HCT116 (cell line): ENCODE data around the gene NR2C2. TPM values are rescaled to one million over a fixed set of nuclear protein-coding genes. Genes with fewer than 3 reads are reported as not detected.
A peak's percentile ranks its signal among the peaks of the same experiment; 100 is the strongest.

ENCODE experiments used
- ATAC-seq: fragments of 200-7000 bp; cut with Tn5 transposase; 2 replicates; pipeline ENCODE4 v1.9.1; 2020; ENCODE audit warnings: mild to moderate bottlenecking, moderate library complexity
- BruUV-seq: library from RNA; stranded (reverse); fragments of 400-500 nt; replicated peaks from 2 replicates; lab custom pipeline; 2021; lab: Mats Ljungman, UMichigan
- CTCF ChIA-PET: fragments of 300-600 bp; sonication (Branson Sonifier 250); formaldehyde crosslinking; loops from one replicate; lab custom pipeline; 2021; ENCODE audit warnings: antibody characterized with exemption; lab: Charles Lee
- POLR2A ChIA-PET: fragments of 300-600, 350-600 bp; sonication (Branson Sonifier 250); formaldehyde crosslinking; loops from one replicate; lab custom pipeline; 2021; ENCODE audit warnings: antibody characterized with exemption; lab: Charles Lee
- RAD21 ChIA-PET, 2 experiments: fragments of 300-600 bp; sonication (Branson Sonifier 250); formaldehyde crosslinking; loops; one replicate each; lab custom pipeline; 2023; ENCODE audit warnings: low total read pairs in 2 of 2; ENCODE audit not compliant: uncharacterized antibody in 2 of 2, unreplicated experiment in 2 of 2, low non-redundant PET in 1 of 2; lab: Charles Lee
- DNase-seq: peaks from one replicate; pipeline ENCODE4 v3.0.0-alpha.2; 2010; ENCODE audit warnings: low read depth, low spot score
- H2AFZ ChIP-seq: fragments of 200-600 bp; shearing (Covaris generic), sonication (generic); 2 replicates; pipeline ENCODE4 v1.6.1; 2017; ENCODE audit warnings: low read depth, mixed run types, mixed read lengths, antibody characterized with exemption, low read length; ENCODE audit not compliant: poor library complexity, severe bottlenecking
- H3K27ac ChIP-seq: 2 replicates; pipeline ENCODE4 v1.5.1; 2012; ENCODE audit warnings: low read depth, low read length
- H3K27me3 ChIP-seq: fragments of 200-600 bp; sonication (generic); 2 replicates; pipeline ENCODE4 v1.6.1; 2016; ENCODE audit warnings: mixed run types, low read length, mixed read lengths; ENCODE audit not compliant: insufficient read depth
- H3K36me3 ChIP-seq, 2 experiments: fragments of 200-500 bp in 1 of 2; fragments of 200-600 bp in 1 of 2; sonication (Bioruptor generic) in 1 of 2; sonication (generic) in 1 of 2; 2 replicates each; pipeline versions ENCODE4 v1.5.1 to v1.6.1; 2014 to 2016; ENCODE audit warnings: low read length in 2 of 2, inconsistent platforms in 1 of 2, mixed read lengths in 1 of 2, mixed run types in 1 of 2; ENCODE audit not compliant: insufficient read depth in 2 of 2, control insufficient read depth in 1 of 2
- H3K4me1 ChIP-seq, 2 experiments: fragments of 200-600 bp in 1 of 2; sonication (generic) in 1 of 2; 2 replicates each; pipeline versions ENCODE4 v1.5.1 to v1.6.1; 2012 to 2017; ENCODE audit warnings: low read length in 2 of 2, inconsistent platforms in 1 of 2, mild to moderate bottlenecking in 1 of 2, mixed read lengths in 1 of 2, mixed run types in 1 of 2, moderate library complexity in 1 of 2; ENCODE audit not compliant: insufficient read depth in 2 of 2, control insufficient read depth in 1 of 2
- H3K4me2 ChIP-seq: fragments of 200-600 bp; sonication (generic); 2 replicates; pipeline ENCODE4 v1.6.1; 2017; ENCODE audit warnings: mixed run types, low read length, mixed read lengths
- H3K4me3 ChIP-seq, 2 experiments: fragments of 200-600 bp in 1 of 2; sonication (generic) in 1 of 2; replicated peaks in 1 of 2; 2 replicates each; pipeline ENCODE4 v1.5.1; 2011 to 2016; ENCODE audit warnings: low read length in 2 of 2, control low read depth in 1 of 2, low read depth in 1 of 2, mild to moderate bottlenecking in 1 of 2, mixed read lengths in 1 of 2, mixed run types in 1 of 2
- H3K79me2 ChIP-seq: fragments of 200-600 bp; sonication (generic); 2 replicates; pipeline ENCODE4 v1.6.1; 2017; ENCODE audit warnings: mild to moderate bottlenecking, mixed run types, low read length, moderate library complexity, mixed read lengths; ENCODE audit not compliant: insufficient read depth
- H3K9ac ChIP-seq: fragments of 200-600 bp; sonication (generic); 2 replicates; pipeline ENCODE4 v1.6.1; 2016; ENCODE audit warnings: low read length, mixed read lengths
- H3K9me2 ChIP-seq: fragments of 200-600 bp; sonication (generic), shearing (Covaris generic); 2 replicates; pipeline ENCODE4 v1.6.1; 2017; ENCODE audit warnings: mixed run types, mild to moderate bottlenecking, moderate library complexity; ENCODE audit not compliant: insufficient read depth
- H3K9me3 ChIP-seq, 2 experiments: fragments of 200-500 bp in 1 of 2; fragments of 200-600 bp in 1 of 2; sonication (Bioruptor generic) in 1 of 2; sonication (generic) in 1 of 2; 2 replicates each; pipeline ENCODE4 v1.6.1; 2014 to 2017; ENCODE audit warnings: low read length in 2 of 2, mixed read lengths in 2 of 2, inconsistent platforms in 1 of 2, low read depth in 1 of 2, mild to moderate bottlenecking in 1 of 2, mixed run types in 1 of 2, moderate library complexity in 1 of 2; ENCODE audit not compliant: control insufficient read depth in 1 of 2, insufficient read depth in 1 of 2
- H4K20me1 ChIP-seq: fragments of 200-600 bp; sonication (generic), shearing (Covaris generic); 2 replicates; pipeline ENCODE4 v1.6.1; 2017; ENCODE audit warnings: mixed run types, mild to moderate bottlenecking, moderate library complexity; ENCODE audit not compliant: insufficient read depth
- CBX3 ChIP-seq: IDR thresholded peaks from 2 replicates; pipeline ENCODE4 v1.6.1; 2012; ENCODE audit warnings: low read depth
- CEBPB ChIP-seq: IDR thresholded peaks from 2 replicates; pipeline ENCODE4 v1.6.1; 2012; ENCODE audit warnings: low read depth
- EGR1 ChIP-seq: IDR thresholded peaks from 2 replicates; pipeline ENCODE4 v1.6.1; 2012; ENCODE audit warnings: low read depth
- ELF1 ChIP-seq: IDR thresholded peaks from 2 replicates; pipeline ENCODE4 v1.6.1; 2012; ENCODE audit warnings: low read depth, borderline replicate concordance
- EZH2phosphoT487 ChIP-seq: fragments of 200-600 bp; IDR thresholded peaks from 2 replicates; pipeline ENCODE4 v1.6.1; 2018; ENCODE audit warnings: antibody characterized with exemption, borderline replicate concordance
- JUND ChIP-seq: IDR thresholded peaks from 2 replicates; pipeline ENCODE4 v1.6.1; 2012
- MAX ChIP-seq: IDR thresholded peaks from 2 replicates; pipeline ENCODE4 v1.6.1; 2012
- POLR2A ChIP-seq: IDR thresholded peaks from 2 replicates; pipeline ENCODE4 v1.7.0; 2011; ENCODE audit warnings: borderline replicate concordance; ENCODE audit not compliant: insufficient read depth, insufficient read length; ENCODE audit errors: extremely low read depth
- REST ChIP-seq: IDR thresholded peaks from 2 replicates; pipeline ENCODE4 v1.6.1; 2012; ENCODE audit warnings: low read depth
- SIN3A ChIP-seq: IDR thresholded peaks from 2 replicates; pipeline ENCODE4 v1.6.1; 2012; ENCODE audit warnings: low read depth
- SRF ChIP-seq: IDR thresholded peaks from 2 replicates; pipeline ENCODE4 v1.6.1; 2012; ENCODE audit warnings: low read depth
- TCF7L2 ChIP-seq: IDR thresholded peaks from 2 replicates; pipeline ENCODE4 v1.7.0; 2011; ENCODE audit warnings: borderline replicate concordance, inconsistent platforms; ENCODE audit not compliant: insufficient read depth, insufficient read length; ENCODE audit errors: extremely low read depth
- YY1 ChIP-seq: IDR thresholded peaks from 2 replicates; pipeline ENCODE4 v1.6.1; 2011; ENCODE audit warnings: low read length, low read depth, moderate library complexity, mild to moderate bottlenecking; ENCODE audit not compliant: insufficient replicate concordance; ENCODE audit errors: extremely low read depth
- ZFX ChIP-seq: fragments of 450-650 bp; IDR thresholded peaks from 2 replicates; pipeline ENCODE4 v1.6.1; 2017
- ZNF274 ChIP-seq: fragments of 200-500 bp; sonication (Bioruptor generic); IDR thresholded peaks from 2 replicates; pipeline ENCODE4 v1.6.1; 2014; ENCODE audit warnings: mild to moderate bottlenecking, low read depth, low read length, inconsistent platforms
- intact Hi-C: fragments of 100-400 bp; cut with micrococcal nuclease; formaldehyde crosslinking; loops from 2 replicates; pipeline ENCODE4 v1.10.0; 2022
- total RNA-seq: library from RNA; stranded (reverse); gene quantifications from one replicate; pipeline ENCODE4 v1.2.1, GENCODE V29; 2021; ENCODE audit not compliant: unreplicated experiment
- TF ChIP-seq, protein P1 (sequence below): IDR thresholded peaks from 2 replicates; pipeline ENCODE4 v1.6.1; 2012
- TF ChIP-seq, protein P2 (sequence below): IDR thresholded peaks from 2 replicates; pipeline ENCODE4 v1.6.1; 2011; ENCODE audit warnings: mild to moderate bottlenecking, low read length, moderate library complexity; ENCODE audit not compliant: insufficient replicate concordance; ENCODE audit errors: extremely low read depth
- TF ChIP-seq, protein P3 (sequence below), 3 experiments: fragments of 200-600 bp in 1 of 3; sonication (generic) in 1 of 3; IDR thresholded peaks in 2 of 3; conservative IDR thresholded peaks in 1 of 3; 2 replicates each; pipeline ENCODE4 v1.5.1; 2012 to 2017; ENCODE audit warnings: low read depth in 2 of 3, low read length in 2 of 3, antibody characterized with exemption in 1 of 3, borderline replicate concordance in 1 of 3, control low read depth in 1 of 3, mild to moderate bottlenecking in 1 of 3, mixed read lengths in 1 of 3, mixed run types in 1 of 3, moderate library complexity in 1 of 3; ENCODE audit not compliant: insufficient read depth in 1 of 3

NR2C2 gene
- total RNA-seq, 1 experiment from 2014 or later, result 45.0 TPM

DNA sequence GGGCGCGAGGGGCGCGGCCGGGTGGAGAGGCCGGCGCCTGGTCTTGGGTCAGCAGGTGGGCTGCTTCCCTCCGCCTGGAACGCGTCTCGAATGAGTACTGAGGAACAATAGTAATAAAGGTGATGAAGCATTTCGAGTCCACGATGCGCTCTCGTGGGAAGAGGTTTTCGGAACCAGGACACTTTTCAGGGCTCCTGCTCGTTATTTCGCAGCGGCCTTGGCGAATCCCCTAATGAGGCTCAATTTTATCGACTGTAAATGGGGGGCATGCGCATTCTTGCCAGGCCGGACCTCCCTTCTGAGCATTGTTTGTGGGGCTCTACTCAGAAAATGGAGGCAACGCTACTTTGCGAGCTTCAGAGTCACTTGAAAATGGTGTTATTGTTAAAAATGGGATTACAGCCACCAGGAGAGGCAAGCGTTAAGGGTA, 1.2 kb downstream of the NR2C2 start:
- H3K4me1 ChIP-seq, result peaks cover 9 to 15% of the 10 kb centered on the region in 2 experiments
- H2AFZ ChIP-seq, result peak overlapping the region; percentile 49
- H4K20me1 ChIP-seq, result no peaks in the 10 kb centered on the region
- peak overlapping the region; percentile 66 to 79 for H3K4me3 ChIP-seq
- H3K27ac ChIP-seq, result peak overlapping the region; percentile 54
- H3K4me2 ChIP-seq, result peak overlapping the region; percentile 81
- H3K79me2 ChIP-seq, result peaks cover 78% of the 10 kb centered on the region
- no peak for ATAC-seq
- no peak for TF ChIP-seq MAX
- TF ChIP-seq YY1, result no peak
- TF ChIP-seq POLR2A, result no peak
- no peak for TF ChIP-seq SIN3A
- no peak for TF ChIP-seq ZFX
- no peak for TF ChIP-seq EZH2phosphoT487
- TF ChIP-seq JUND, result no peak
- no peak for TF ChIP-seq ELF1
- no peak for TF ChIP-seq CEBPB
- no peak for TF ChIP-seq ZNF274
- no peak for TF ChIP-seq REST
- TF ChIP-seq, protein P1, sequence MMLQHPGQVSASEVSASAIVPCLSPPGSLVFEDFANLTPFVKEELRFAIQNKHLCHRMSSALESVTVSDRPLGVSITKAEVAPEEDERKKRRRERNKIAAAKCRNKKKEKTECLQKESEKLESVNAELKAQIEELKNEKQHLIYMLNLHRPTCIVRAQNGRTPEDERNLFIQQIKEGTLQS, result no peak
- TF ChIP-seq, protein P2, sequence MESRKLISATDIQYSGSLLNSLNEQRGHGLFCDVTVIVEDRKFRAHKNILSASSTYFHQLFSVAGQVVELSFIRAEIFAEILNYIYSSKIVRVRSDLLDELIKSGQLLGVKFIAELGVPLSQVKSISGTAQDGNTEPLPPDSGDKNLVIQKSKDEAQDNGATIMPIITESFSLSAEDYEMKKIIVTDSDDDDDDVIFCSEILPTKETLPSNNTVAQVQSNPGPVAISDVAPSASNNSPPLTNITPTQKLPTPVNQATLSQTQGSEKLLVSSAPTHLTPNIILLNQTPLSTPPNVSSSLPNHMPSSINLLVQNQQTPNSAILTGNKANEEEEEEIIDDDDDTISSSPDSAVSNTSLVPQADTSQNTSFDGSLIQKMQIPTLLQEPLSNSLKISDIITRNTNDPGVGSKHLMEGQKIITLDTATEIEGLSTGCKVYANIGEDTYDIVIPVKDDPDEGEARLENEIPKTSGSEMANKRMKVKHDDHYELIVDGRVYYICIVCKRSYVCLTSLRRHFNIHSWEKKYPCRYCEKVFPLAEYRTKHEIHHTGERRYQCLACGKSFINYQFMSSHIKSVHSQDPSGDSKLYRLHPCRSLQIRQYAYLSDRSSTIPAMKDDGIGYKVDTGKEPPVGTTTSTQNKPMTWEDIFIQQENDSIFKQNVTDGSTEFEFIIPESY, result no peak
- no peak for TF ChIP-seq EGR1
- TF ChIP-seq, protein P3, sequence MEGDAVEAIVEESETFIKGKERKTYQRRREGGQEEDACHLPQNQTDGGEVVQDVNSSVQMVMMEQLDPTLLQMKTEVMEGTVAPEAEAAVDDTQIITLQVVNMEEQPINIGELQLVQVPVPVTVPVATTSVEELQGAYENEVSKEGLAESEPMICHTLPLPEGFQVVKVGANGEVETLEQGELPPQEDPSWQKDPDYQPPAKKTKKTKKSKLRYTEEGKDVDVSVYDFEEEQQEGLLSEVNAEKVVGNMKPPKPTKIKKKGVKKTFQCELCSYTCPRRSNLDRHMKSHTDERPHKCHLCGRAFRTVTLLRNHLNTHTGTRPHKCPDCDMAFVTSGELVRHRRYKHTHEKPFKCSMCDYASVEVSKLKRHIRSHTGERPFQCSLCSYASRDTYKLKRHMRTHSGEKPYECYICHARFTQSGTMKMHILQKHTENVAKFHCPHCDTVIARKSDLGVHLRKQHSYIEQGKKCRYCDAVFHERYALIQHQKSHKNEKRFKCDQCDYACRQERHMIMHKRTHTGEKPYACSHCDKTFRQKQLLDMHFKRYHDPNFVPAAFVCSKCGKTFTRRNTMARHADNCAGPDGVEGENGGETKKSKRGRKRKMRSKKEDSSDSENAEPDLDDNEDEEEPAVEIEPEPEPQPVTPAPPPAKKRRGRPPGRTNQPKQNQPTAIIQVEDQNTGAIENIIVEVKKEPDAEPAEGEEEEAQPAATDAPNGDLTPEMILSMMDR (IDR thresholded peaks at IDR 0.05 in 2 of 3, conservative IDR thresholded peaks at IDR 0.05 in 1 of 3; ENCODE audit: borderline replicate concordance in 1 of 3, insufficient read depth in 1 of 3, low read depth in 2 of 3, low read length in 2 of 3), result no peak
- no peak for TF ChIP-seq TCF7L2
- no peak for TF ChIP-seq CBX3
- no peak for TF ChIP-seq SRF
- no peaks in the 10 kb centered on the region for H3K9me2 ChIP-seq
- H3K9ac ChIP-seq, result peak overlapping the region; percentile 76
- ChIA-PET RAD21 (no interaction called here), CTCF (interaction anchor here (0.7 kb wide), 1 partner anchor 103 kb away, joined by 3 read pairs; no protein-coding TSS in a partner anchor), POLR2A (interaction anchor here (1.3 kb wide), 1 partner anchor 116 kb away, joined by 3 read pairs; the partner anchor contains the start of gene MRPS25)
- H3K36me3 ChIP-seq, result peaks cover 2 to 12% of the 10 kb centered on the region in 2 experiments; a peak in 3 of 4 replicates
- H3K9me3 ChIP-seq, result no peaks in the 10 kb centered on the region
- no TSS peak for BruUV-seq
- no peak for DNase-seq
- H3K27me3 ChIP-seq, result no peaks in the 10 kb centered on the region
- intact Hi-C loops, result no loop called here
